Suprapubic skin (tissue), 4 donors: ENCODE results near the gene KRTAP10-3. TPM values are rescaled to one million over a fixed set of nuclear protein-coding genes. Genes with fewer than 3 reads are reported as not detected.
"Not testable (repeated sequence)": the region's sequence is repeated elsewhere in the genome, so short reads cannot be mapped to it uniquely, and the experiment has no call there.

Experiments
- DNase-seq, 2 donors: peaks; one replicate each; pipeline ENCODE4 v3.0.0-alpha.2; 2019; ENCODE audit warnings: low spot score in 2 of 2
- H3K27ac ChIP-seq: fragments of 200-600 bp; sonication (generic); one replicate; pipeline ENCODE4 v1.5.1; 2019
- H3K27me3 ChIP-seq: fragments of 200-600 bp; sonication (generic); one replicate; pipeline ENCODE4 v1.5.1; 2019
- H3K36me3 ChIP-seq: fragments of 200-600 bp; sonication (generic); one replicate; pipeline ENCODE4 v1.5.1; 2019
- H3K4me1 ChIP-seq: fragments of 200-600 bp; sonication (generic); one replicate; pipeline ENCODE4 v1.5.1; 2019
- H3K4me3 ChIP-seq: fragments of 200-600 bp; sonication (generic); one replicate; pipeline ENCODE4 v1.5.1; 2019; ENCODE audit warnings: mild to moderate bottlenecking
- H3K9me3 ChIP-seq: fragments of 200-600 bp; sonication (generic); one replicate; pipeline ENCODE4 v1.5.1; 2019
- CTCF ChIP-seq, 2 donors: fragments of 200-600 bp in 1 of 2; fragments of 450-650 bp in 1 of 2; sonication (generic) in 1 of 2; IDR thresholded peaks; one replicate each; pipeline ENCODE4 v1.5.1; 2016 to 2019; ENCODE audit warnings: antibody characterized with exemption in 2 of 2, mild to moderate bottlenecking in 1 of 2, moderate library complexity in 1 of 2
- EP300 ChIP-seq: sonication (generic); formaldehyde crosslinking; IDR thresholded peaks from one replicate; pipeline ENCODE4 v1.6.1; 2017; ENCODE audit warnings: antibody characterized with exemption
- POLR2A ChIP-seq, 2 donors: fragments of 450-650 bp; IDR thresholded peaks; one replicate each; pipeline ENCODE4 v1.6.1; 2017; ENCODE audit warnings: antibody characterized with exemption in 2 of 2, mild to moderate bottlenecking in 2 of 2, moderate library complexity in 2 of 2
- POLR2AphosphoS5 ChIP-seq, 3 donors: sonication (generic); formaldehyde crosslinking; IDR thresholded peaks; one replicate each; pipeline ENCODE4 v1.6.1; 2017; ENCODE audit warnings: antibody characterized with exemption in 3 of 3
- WGBS: methylation state at CpG from one replicate; pipeline ENCODE4 v1.1.5; 2018; 5-methylcytosine and 5-hydroxymethylcytosine counted together
- total RNA-seq, 4 donors: library from RNA; depleted of rRNA; stranded (reverse); fragments of >200 nt; gene quantifications; one replicate each; pipeline ENCODE4 v1.1.0, GENCODE V29; 2016

Gene KRTAP10-3
- total RNA-seq, 4 donors from 2014 or later = 1.1 to 5.8 (median 3.3) TPM; not detected in 1

GRCh38 chr21:44576025-44576420, 17.4 kb upstream of the KRTAP10-3 start:
- no peak for TF ChIP-seq POLR2A (IDR thresholded peaks at IDR 0.05)
- Histone ChIP-seq H3K4me3 (no peak overlapping the region), H3K9me3 (no peaks in the 10 kb centered on the region), H3K36me3 (no peaks in the 10 kb centered on the region), H3K27ac (no peak overlapping the region), H3K27me3 (peaks cover 18% of the 10 kb centered on the region), H3K4me1 (peaks cover 8% of the 10 kb centered on the region)
- DNase-seq = peak in 1 of 2 donors; percentile 58
- 82% methylated on average over 10 of the region's 10 CpGs for WGBS

- Histone ChIP-seq H3K9me3 (no peaks in the 10 kb centered on the region), H3K4me3 (no peak overlapping the region), H3K36me3 (no peaks in the 10 kb centered on the region), H3K27me3 (peaks cover 18% of the 10 kb centered on the region), H3K4me1 (peaks cover 8% of the 10 kb centered on the region), H3K27ac (no peak overlapping the region)
- peak in 1 of 2 donors; percentile 72 for DNase-seq
- WGBS = 87% methylated on average over 20 of the region's 20 CpGs
- no peak for TF ChIP-seq EP300
- no peak for TF ChIP-seq POLR2A (IDR thresholded peaks at IDR 0.05)
- TF ChIP-seq CTCF (IDR thresholded peaks at IDR 0.05) = no peak
- TF ChIP-seq POLR2AphosphoS5 (IDR thresholded peaks at IDR 0.05) = no peak
Observed at GRCh38 chr21:44575307-44576024, 16.9 kb upstream of the KRTAP10-3 start.

GRCh38 chr21:44574457-44575306, 16.1 kb upstream of the KRTAP10-3 start:
- WGBS = 42% methylated on average over 17 of the region's 21 CpGs
- Histone ChIP-seq H3K27me3 (peaks cover 22% of the 10 kb centered on the region), H3K27ac (no peak overlapping the region), H3K9me3 (no peaks in the 10 kb centered on the region), H3K4me1 (peaks cover 4% of the 10 kb centered on the region), H3K4me3 (no peak overlapping the region), H3K36me3 (no peaks in the 10 kb centered on the region)
- DNase-seq = peak in 1 of 2 donors; percentile 56
- TF ChIP-seq POLR2A (IDR thresholded peaks at IDR 0.05) = no peak
- TF ChIP-seq CTCF (IDR thresholded peaks at IDR 0.05) = no peak
- no peak for TF ChIP-seq POLR2AphosphoS5 (IDR thresholded peaks at IDR 0.05)
- no peak for TF ChIP-seq EP300

GRCh38 chr21:44573630-44574456, 15.2 kb upstream of the KRTAP10-3 start, which contains the start of gene KRTAP10-4:
KRTAP10-4 (plus strand) TSS chr21:44573729; CDS start chr21:44573759, 30 bp downstream.
- 55% methylated on average over 11 of the region's 25 CpGs for WGBS
- H3K4me3 ChIP-seq, H3K36me3 ChIP-seq, H3K4me1 ChIP-seq, H3K9me3 ChIP-seq, H3K27ac ChIP-seq: not testable (repeated sequence)
- DNase-seq = peak in 1 of 2 donors; percentile 70
- peaks cover 28% of the 10 kb centered on the region for H3K27me3 ChIP-seq

GRCh38 chr21:44572959-44573583, 14.5 kb upstream of the KRTAP10-3 start:
- Histone ChIP-seq H3K4me3 (no peak overlapping the region), H3K36me3 (no peaks in the 10 kb centered on the region), H3K4me1 (peaks cover 4% of the 10 kb centered on the region), H3K27ac (no peak overlapping the region), H3K9me3 (no peaks in the 10 kb centered on the region), H3K27me3 (peaks cover 31% of the 10 kb centered on the region)
- peak in 1 of 2 donors; percentile 48 for DNase-seq
- TF ChIP-seq EP300 (no peak), POLR2A (IDR thresholded peaks at IDR 0.05) (no peak), CTCF (IDR thresholded peaks at IDR 0.05) (no peak), POLR2AphosphoS5 (IDR thresholded peaks at IDR 0.05) (no peak)
- 79% methylated on average over 13 of the region's 15 CpGs for WGBS
